DMS114 treated with DMSO at 0.1 percent for 48 hours (cell line): ENCODE results near the gene OR11A1.
"Not testable (repeated sequence)": the region's sequence is repeated elsewhere in the genome, so short reads cannot be mapped to it uniquely, and the experiment has no call there.

ENCODE experiments used
- DNase-seq: peaks from one replicate; lab custom pipeline; 2025; ENCODE audit not compliant: unreplicated experiment; lab: John Stamatoyannopoulos, UW

The OR11A1 gene

GRCh38 chr6:29479560-29479959, 22.7 kb upstream of the OR11A1 start:
- no peak for DNase-seq

DNA sequence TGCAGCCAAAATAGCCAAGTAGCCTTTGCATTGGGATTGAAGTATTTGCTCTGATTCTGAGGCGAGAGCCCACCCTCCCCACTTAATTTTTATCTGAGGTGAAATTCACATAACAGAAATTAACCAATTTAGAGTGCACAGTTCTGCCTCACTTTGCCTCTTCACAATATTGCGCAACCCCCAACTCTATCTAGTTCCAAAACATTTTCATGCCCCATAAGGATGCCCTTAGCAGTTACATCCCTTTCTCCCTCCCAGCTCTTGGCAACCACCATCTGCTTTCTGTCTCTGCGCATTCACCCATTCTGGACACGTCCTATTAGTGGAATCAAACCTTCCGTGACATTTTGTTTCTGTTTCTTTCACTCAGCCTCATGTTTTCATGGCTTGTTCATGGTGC, 21.9 kb upstream of the OR11A1 start:
- no peak for DNase-seq

- no peak for DNase-seq
Measured at GRCh38 chr6:29477923-29478450, 21.1 kb upstream of the OR11A1 start.

GRCh38 chr6:29474996-29475395, 18.1 kb upstream of the OR11A1 start:
- DNase-seq: no peak

DNA sequence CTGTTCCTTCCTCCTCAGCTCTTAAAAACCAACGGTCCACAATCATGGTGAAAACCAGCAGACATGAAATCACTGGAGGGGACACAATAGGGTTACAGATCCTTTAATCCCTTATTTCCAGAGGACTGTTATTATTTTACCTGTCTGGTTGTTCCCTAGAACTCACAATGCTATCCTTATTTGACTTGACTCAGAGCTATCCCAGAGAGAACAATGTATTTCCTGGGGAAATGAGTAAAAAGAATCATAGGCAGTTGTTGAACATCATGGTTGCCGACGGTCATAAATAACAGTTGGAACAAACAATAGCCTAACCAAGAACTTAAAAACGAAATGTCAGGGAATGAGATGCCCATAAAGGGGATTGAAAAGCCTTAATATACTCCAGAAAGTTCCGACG, 9.4 kb upstream of the OR11A1 start:
- no peak for DNase-seq

DNA sequence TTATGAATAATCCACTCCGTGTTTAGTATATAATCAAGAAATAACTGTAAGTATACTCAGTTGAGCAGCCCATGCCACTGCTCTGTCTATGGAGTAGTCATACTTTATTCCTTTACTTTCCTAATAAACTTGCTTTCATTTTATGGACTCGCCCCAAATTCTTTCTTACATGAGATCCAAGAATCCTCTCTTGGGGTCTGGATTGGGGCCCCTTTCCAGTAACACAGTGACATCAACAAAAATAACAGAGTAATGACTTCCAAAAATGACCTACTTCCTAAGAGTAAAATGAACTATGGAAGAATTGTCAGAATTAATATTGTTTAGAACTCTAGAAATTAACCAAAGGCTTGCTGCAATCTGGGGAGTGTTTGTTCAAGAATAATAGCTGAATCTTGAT, 8.9 kb upstream of the OR11A1 start:
- no peak for DNase-seq

DNA sequence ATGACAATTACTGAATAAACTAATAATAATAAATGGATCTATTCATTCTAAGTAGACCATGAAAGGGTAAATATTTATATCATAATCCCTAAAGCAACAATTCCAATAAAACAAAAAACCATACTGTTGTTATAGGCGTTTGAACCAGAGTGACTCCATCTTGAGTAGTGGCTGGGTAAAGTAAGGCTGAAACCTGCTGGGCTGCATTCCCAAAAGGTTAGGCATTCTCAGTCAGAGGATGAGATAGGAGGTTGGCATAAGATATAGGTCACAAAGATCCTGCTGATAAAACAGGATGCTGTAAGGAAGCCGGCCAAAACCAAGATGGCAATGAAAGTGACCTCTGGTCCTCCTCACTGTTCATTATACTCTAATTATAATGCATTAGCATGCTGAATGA, 8.4 kb upstream of the OR11A1 start:
- DNase-seq: no peak

GRCh38 chr6:29462022-29462421, 5.2 kb upstream of the OR11A1 start:
- no peak for DNase-seq

DNA sequence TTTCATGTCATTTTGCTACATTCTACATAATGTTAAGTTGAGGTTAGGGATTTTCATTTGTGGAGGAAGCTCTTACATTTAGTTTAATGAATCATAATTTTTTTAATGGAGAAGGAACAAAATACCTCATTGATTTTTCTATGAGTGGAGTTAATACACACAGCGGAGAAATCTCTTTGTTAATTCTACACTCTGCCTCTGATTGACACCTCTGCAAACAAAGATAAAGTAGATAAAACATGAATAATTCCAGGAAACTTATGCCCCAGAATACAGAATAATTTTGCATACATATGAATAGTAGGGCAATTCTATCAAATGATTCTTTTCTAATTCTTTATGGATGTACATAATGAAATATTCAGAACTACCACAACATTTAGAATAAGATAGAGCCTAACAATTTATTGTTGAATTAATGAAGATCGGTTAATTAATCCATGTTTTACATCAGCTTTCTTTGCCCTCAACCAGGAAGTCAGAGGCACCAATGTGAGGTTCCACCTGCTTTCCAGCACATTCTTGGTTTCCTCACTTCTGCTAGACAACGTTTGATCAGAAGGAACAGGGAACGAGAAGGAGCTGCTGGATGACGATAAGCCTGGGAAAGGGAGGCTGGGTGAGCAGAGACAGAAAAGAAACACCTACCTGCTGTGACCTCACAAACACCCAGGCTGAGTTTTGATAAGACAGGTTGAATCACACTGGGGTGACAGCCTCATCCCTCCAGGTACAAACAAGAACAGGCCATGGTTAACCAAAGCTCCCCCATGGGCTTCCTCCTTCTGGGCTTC, 4.3 kb upstream of the OR11A1 start:
- DNase-seq: no peak

GRCh38 chr6:29451471-29452193, 5.2 kb downstream of the OR11A1 start:
- no peak for DNase-seq

DNA sequence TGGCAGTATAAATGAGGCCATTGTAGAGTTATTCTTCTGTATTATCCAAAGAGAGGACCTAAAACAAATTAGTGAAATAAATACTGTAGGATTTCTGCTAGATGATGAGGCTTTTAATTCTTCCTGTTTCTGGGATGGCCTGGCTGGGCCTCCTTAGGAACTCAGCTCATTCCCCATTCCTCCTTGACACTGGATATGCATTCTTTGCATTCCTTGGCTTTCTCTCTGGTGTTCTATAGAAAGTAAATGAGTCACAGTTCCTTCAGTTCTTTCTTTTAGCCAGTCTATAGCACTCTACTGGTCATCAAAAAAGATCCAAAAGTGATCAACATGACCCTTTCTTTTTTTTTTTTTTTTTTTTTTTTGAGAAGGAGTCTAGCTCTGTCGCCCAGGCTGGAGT, 9.2 kb downstream of the OR11A1 start:
- no peak for DNase-seq

DNA sequence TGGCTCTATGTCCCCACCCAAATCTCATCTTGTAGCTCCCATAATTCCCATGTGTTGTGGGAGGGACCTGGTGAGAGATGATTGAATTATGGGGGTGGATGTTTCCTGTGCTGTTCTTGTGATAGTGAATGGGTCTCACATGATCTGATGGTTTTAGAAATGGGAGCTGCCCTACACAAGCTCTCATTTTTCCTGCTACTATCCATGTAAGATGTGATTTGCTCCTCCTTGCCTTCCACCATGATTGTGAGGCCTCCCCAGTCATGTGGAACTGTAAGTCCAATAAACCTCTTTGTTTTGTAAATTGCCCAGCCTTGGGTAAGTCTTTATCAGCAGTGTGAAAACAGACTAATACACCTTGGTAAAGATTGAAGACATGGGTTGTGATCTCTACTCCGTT, 12.8 kb downstream of the OR11A1 start:
- DNase-seq: not testable (repeated sequence)

DNA sequence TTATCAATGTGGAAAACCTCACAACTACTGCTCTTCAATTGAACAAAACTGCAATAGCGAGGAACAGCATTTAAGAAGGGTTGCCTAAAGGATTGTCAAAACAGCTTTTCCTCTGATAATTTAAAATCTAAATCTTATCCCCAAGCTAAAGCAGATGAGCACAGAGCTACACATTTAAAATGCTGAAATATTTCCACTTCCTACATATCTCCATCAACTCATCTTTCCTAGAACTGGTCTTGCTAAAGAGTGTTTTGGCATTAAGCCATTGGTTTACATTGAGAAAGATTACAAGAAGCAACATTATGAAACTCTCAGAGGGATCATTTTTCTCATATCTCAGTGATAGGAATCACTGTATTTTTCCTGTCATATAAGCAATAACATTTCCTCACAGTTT, 14.2 kb downstream of the OR11A1 start:
- no peak for DNase-seq

GRCh38 chr6:29439006-29439405, 17.9 kb downstream of the OR11A1 start, which contains the start of gene OR10C1:
TSS of gene OR10C1 (plus strand) at chr6:29439306. CDS start at chr6:29440016, 710 bp downstream.
- no peak for DNase-seq

DNA sequence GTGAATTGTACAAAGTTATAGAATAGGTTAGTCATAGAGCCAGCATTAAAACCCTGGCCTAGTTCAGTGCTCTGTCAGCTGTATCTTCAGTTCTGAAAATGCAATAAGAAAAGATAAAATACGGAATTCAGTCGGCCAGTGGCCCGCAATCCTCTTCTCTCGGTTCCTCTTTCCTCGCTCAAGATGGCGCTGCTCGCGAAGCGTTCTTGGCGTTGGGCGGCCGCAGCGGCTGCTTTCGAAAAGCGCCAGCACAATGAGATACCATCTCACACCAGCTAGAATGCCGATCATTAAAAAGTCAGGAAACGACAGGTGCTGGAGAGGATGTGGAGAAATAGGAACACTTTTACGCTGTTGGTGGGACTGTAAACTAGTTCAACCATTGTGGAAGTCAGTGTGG, 20.1 kb downstream of the OR11A1 start:
- not testable (repeated sequence) for DNase-seq

DNA sequence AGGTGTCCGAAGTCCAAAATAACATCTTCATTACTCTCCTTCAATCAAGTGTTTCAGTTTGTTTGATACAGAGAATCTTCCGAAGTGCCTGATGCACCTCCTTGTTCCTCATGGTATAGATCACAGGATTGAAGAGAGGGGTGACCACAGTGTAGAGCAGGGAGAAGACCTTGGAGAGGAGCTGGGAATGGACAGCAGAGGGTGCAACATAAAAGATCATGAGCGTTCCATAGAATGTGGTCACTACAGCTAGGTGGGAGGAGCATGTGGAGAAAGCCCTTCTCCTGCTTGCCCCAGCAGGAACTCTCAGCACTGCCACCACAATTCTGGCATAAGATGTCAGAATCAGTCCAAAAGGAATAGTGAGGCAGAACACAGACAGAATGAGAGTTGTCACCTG, 30.2 kb downstream of the OR11A1 start:
- no peak for DNase-seq

GRCh38 chr6:29425075-29425474, 31.8 kb downstream of the OR11A1 start:
- no peak for DNase-seq

DNA sequence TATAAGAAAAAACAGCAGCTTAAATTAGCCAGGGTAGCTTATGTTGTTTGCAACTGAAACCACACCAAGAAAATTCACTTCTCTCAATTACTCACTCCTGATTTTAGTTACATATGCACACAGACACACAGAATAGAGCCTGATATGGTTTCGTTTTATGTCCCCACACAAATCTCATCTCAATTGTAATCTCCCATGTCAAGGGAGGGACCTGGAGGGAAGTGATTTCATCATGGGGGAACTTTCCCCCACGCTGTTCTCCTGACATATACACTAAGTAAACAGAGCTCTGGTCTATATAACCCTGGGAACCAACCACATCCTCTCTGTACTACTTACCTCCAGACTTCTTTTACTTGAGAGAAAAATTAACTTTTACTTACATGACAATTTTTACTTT, 32.3 kb downstream of the OR11A1 start:
- DNase-seq: no peak

DNA sequence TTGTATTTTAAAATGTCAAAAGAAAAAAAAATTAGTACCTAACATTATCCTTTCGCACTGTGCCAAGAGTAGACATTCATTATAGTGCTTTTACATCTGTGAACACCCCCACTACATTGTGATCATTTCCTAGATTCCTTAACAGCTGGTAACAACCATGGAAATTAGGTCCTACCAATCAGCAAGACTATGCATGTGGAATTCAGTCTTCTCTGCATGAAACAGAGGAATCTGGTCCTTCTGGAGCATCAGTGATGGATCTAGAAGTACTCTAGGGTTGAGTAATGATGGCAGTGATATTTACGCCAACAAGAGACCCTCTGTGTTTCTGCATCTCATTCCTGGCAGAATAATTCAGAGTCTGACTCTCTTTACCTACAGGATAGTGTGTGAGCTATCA, 32.7 kb downstream of the OR11A1 start:
- DNase-seq: no peak

GRCh38 chr6:29419516-29419915, 37.4 kb downstream of the OR11A1 start:
- no peak for DNase-seq

DNA sequence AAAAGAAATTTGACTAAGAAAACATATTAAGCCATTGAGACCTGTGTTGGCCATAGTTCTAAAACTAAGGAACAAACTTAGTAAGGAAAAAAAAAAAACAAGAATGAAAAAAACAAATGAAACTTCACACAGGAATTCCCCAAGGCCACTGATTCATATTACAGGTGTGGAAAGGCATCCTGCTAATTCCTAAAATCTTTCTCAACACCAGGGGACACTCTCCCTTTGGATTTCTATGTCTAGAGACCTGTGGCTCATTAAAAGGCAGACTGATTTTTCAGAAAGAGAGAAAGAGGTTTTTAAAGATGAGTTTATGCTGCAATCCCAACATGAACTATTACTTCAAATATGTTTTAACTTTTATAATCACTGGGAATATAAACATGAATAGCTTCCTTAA, 42.3 kb downstream of the OR11A1 start, which contains the start of gene OR12D1:
Gene OR12D1, plus strand, starts transcription at position 341 of the 400 bp plus-strand sequence.
- DNase-seq: no peak

DNA sequence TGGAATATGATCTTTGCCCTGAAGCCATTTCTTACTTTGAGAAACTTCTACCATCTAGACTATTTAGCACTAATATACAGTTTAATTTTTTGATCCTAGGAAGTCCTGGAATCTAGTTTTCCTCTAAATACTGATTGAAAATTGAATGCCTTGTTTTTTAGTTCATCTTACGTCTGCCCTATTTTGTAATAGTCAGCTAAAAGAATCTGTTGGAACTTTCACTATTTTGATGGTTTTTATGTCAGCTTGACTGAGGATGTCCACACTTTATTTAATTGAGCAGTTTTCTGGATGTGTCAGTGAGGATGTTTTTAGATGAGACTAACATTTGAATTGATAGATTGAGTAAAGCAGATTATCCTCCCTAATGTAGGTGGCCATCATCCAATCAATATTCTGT, 53.1 kb downstream of the OR11A1 start:
- DNase-seq: no peak
